Chondrocyte (in vitro differentiated cells): Measurements from ENCODE around the gene RPS18. TPM values are rescaled to one million over a fixed set of nuclear protein-coding genes. Genes with fewer than 3 reads are reported as not detected.
A peak's percentile ranks its signal among the peaks of the same experiment; 100 is the strongest.
"Not testable (repeated sequence)": the region's sequence is repeated elsewhere in the genome, so short reads cannot be mapped to it uniquely, and the experiment has no call there.

ENCODE experiments used
- DNase-seq: peaks from one replicate; pipeline ENCODE4 v3.0.0; 2021; ENCODE audit warnings: mixed read lengths, low spot score
- H3K27ac Mint-ChIP-seq: one replicate; pipeline ENCODE4 v1.8.0; 2021; ENCODE audit warnings: mild to moderate bottlenecking, moderate library complexity, mixed read lengths; ENCODE audit not compliant: unreplicated experiment
- H3K27me3 Mint-ChIP-seq: 2 replicates; pipeline ENCODE4 v1.8.0; 2021; ENCODE audit warnings: low read depth, mixed read lengths
- H3K36me3 Mint-ChIP-seq: 2 replicates; pipeline ENCODE4 v1.8.0; 2021; ENCODE audit warnings: low read depth, mixed read lengths
- H3K4me1 Mint-ChIP-seq: 2 replicates; pipeline ENCODE4 v1.8.0; 2021; ENCODE audit warnings: low read depth, mild to moderate bottlenecking, mixed read lengths
- H3K4me3 Mint-ChIP-seq: one replicate; pipeline ENCODE4 v1.8.0; 2021; ENCODE audit warnings: mild to moderate bottlenecking, moderate library complexity, mixed read lengths; ENCODE audit not compliant: unreplicated experiment
- H3K9me3 Mint-ChIP-seq: 2 replicates; pipeline ENCODE4 v1.8.0; 2021; ENCODE audit warnings: low read depth, mixed read lengths
- total RNA-seq: library from RNA; stranded (reverse); gene quantifications from 3 replicates; pipeline ENCODE4 v1.2.1, GENCODE V29; 2021
- TF ChIP-seq, protein P1 (sequence below): fragments of 200-600 bp; sonication (generic); IDR thresholded peaks from 2 replicates; pipeline ENCODE4 v1.5.0; 2021; ENCODE audit warnings: antibody characterized with exemption, mild to moderate bottlenecking, moderate library complexity

The RPS18 gene
- total RNA-seq, 1 donor from 2014 or later, result 1,582 TPM

DNA sequence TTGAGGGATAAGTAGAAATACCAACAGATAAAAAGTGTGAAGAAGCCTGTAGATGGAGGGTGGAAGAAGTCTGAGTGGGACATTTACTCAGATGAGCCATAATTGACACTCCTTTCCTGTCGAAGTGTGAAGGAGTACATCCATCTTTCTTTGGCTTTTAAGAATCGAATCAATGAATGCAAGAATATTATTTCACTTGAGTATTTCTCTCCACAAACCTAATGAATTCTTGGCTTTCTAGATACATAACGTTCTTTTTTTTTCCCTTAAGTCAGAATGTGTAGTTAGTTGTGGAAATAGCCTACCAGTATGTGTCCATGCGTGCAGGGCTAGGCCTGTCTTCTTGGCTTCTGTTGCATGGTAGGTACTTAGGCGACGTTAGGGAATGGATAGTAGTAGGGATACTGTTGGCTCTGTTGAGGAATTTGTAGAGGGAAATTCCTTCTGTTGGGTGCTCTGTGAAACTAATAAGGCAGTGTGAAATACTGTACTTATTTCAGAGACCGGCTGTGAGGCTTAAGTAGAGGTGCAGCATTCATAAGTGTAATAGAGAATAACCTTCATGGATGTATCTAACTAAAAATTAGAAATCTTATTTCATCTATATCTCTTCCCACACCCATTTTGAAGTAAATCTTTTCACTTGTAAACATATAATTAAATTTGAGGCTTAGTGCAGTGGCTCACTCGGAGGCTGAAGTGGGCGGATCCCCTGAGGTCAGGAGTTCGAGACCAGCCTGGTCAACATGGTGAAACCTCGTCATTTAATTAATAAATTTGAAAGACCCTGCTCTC is 1.5 kb downstream of the RPS18 start:
- Mint-ChIP-seq H3K4me1 (peaks cover 67% of the 10 kb centered on the region), H3K4me3 (peak overlapping the region; percentile 94), H3K27ac (peak overlapping the region; percentile 100), H3K9me3 (no peaks in the 10 kb centered on the region), H3K27me3 (no peaks in the 10 kb centered on the region), H3K36me3 (peaks cover 25% of the 10 kb centered on the region)
- DNase-seq, result no peak
- TF ChIP-seq, protein P1, sequence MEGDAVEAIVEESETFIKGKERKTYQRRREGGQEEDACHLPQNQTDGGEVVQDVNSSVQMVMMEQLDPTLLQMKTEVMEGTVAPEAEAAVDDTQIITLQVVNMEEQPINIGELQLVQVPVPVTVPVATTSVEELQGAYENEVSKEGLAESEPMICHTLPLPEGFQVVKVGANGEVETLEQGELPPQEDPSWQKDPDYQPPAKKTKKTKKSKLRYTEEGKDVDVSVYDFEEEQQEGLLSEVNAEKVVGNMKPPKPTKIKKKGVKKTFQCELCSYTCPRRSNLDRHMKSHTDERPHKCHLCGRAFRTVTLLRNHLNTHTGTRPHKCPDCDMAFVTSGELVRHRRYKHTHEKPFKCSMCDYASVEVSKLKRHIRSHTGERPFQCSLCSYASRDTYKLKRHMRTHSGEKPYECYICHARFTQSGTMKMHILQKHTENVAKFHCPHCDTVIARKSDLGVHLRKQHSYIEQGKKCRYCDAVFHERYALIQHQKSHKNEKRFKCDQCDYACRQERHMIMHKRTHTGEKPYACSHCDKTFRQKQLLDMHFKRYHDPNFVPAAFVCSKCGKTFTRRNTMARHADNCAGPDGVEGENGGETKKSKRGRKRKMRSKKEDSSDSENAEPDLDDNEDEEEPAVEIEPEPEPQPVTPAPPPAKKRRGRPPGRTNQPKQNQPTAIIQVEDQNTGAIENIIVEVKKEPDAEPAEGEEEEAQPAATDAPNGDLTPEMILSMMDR, result no peak

DNA sequence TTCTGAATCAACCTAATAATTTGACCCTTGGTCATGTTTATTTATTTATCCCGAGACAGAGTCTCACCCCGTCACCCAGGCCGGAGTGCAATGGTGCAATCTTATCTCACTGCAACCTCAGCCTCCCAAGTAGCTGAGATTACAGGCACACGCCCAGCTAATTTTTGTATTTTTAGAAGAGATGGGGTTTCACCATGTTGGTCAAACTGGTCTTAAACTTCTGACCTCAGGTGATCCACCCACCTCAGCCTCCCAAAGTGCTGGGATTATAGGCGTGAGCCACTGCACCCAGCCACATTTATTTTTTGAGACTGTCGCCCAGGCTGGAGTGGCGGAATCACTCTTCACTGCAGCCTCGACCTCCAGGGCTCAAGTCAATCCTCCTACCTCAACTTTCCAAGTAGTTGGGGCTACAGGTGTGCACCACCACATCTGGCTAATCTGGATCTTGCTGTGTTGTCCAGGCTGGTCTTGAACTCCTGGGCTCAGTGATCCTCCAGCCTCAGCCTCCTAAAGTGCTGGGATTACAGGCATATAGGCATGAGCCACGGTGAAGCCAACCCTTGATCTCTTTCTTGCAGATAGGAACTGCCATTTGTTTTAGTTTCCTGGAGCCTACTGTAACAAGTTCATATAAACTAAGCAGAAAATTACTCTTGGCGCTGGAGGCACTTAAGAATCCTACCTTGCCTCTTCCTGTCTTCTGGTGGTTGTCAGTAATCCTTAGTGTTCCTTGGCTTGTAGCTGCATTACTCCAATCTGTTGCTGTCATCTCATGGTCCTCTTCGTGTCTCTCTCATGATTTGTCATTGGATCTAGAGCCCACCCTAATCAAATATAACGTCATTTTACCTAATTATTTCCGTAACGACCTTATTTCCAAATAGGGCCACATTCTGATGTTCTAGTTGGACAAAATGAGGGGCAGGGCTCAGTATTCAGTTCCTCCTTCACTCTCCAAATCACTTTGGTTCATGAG is 2.3 kb downstream of the RPS18 start:
- H3K36me3 Mint-ChIP-seq, result peaks cover 23% of the 10 kb centered on the region
- TF ChIP-seq, protein P1, result no peak
- H3K9me3 Mint-ChIP-seq, result no peaks in the 10 kb centered on the region
- H3K27me3 Mint-ChIP-seq, result no peaks in the 10 kb centered on the region
- H3K27ac Mint-ChIP-seq, result peak overlapping the region; percentile 100
- peak overlapping the region; percentile 94 for H3K4me3 Mint-ChIP-seq
- DNase-seq, result no peak
- peaks cover 67% of the 10 kb centered on the region for H3K4me1 Mint-ChIP-seq

DNA sequence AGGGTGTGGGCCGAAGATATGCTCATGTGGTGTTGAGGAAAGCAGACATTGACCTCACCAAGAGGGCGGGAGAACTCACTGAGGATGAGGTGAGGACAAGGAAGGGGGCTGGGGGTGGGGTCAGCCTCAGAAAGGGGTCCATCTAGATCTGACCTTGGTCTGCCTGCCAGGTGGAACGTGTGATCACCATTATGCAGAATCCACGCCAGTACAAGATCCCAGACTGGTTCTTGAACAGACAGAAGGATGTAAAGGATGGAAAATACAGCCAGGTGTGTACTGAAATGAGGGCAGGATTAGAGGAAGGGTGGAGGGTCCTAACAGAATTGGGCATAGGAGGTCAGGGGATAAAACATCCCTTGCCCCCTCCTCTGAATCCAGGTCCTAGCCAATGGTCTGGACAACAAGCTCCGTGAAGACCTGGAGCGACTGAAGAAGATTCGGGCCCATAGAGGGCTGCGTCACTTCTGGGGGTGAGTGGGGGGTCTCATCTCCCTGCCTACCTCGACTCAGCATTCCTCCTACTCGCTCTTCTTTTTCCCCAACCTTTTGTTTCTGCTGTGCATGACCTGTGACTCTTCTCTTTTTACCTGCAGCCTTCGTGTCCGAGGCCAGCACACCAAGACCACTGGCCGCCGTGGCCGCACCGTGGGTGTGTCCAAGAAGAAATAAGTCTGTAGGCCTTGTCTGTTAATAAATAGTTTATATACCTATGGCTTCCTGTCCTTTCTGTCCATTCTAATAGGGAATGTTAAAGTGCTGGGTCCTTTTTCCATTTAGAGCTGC is 4.1 kb downstream of the RPS18 start:
- peaks cover 57% of the 10 kb centered on the region for H3K4me1 Mint-ChIP-seq

DNA sequence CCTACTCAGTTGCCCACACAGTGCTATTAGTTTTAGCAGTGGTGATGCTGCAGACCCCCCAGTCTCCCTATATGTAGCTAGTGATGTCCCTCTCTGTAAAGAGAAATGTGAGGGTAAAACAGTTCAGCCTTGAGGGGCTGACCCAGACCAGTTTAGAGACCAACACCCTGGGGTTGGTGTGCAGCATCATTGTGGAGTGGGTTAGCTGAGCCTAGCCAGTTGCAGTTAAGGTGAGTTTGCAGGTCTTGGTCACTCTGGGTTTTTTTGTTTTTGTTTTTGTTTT is 4.6 kb downstream of the RPS18 start:
- Mint-ChIP-seq H3K4me3 (peak overlapping the region; percentile 73), H3K27ac (peak overlapping the region; percentile 78), H3K36me3 (peaks cover 24% of the 10 kb centered on the region)

More for the DNA sequence above, 4.1 kb downstream of the RPS18 start:
- not testable (repeated sequence) for DNase-seq, H3K9me3 Mint-ChIP-seq, H3K27me3 Mint-ChIP-seq
- Mint-ChIP-seq H3K27ac (peak overlapping the region; percentile 78), H3K36me3 (peaks cover 24% of the 10 kb centered on the region), H3K4me3 (peak overlapping the region; percentile 73)

More for the DNA sequence above, 4.6 kb downstream of the RPS18 start:
- Mint-ChIP-seq H3K27me3 (no peaks in the 10 kb centered on the region), H3K9me3 (no peaks in the 10 kb centered on the region), H3K4me1 (peaks cover 53% of the 10 kb centered on the region)
- TF ChIP-seq, protein P1, result no peak
- no peak for DNase-seq
